NCI-H128 (cell line): ENCODE measurements around the gene EIF1AD.
"Not testable (repeated sequence)": the region's sequence is repeated elsewhere in the genome, so short reads cannot be mapped to it uniquely, and the experiment has no call there.

Source experiments
- DNase-seq: peaks from one replicate; lab custom pipeline; 2025; ENCODE audit not compliant: unreplicated experiment; lab: John Stamatoyannopoulos, UW

EIF1AD gene

GRCh38 chr11:66001942-66002647, at the start of gene EIF1AD, which contains the start of gene BANF1:
Gene EIF1AD (minus strand): TSS chr11:66002157. CDS start chr11:66000389, 1,768 bp downstream.
Gene BANF1 (plus strand): TSS chr11:66002503. CDS start chr11:66003251, 748 bp downstream.
- peak; percentile 89 for DNase-seq

- no peak for DNase-seq
Observed at GRCh38 chr11:66051371-66051765, 49.4 kb upstream of the EIF1AD start.

- no peak for DNase-seq
Observed at GRCh38 chr11:66050581-66051231, 48.7 kb upstream of the EIF1AD start.

- peak; percentile 12 for DNase-seq
Observed at GRCh38 chr11:66048547-66049323, 46.8 kb upstream of the EIF1AD start, which contains the start of gene GAL3ST3. Gene GAL3ST3 (minus strand): TSS chr11:66049161. CDS start chr11:66045415, 3,746 bp downstream.

GRCh38 chr11:66047541-66048365, 45.8 kb upstream of the EIF1AD start:
- DNase-seq, result no peak

GRCh38 chr11:66046901-66047300, 44.9 kb upstream of the EIF1AD start:
- DNase-seq, result no peak

GRCh38 chr11:66045177-66045639, 43.3 kb upstream of the EIF1AD start:
- peak; percentile 39 for DNase-seq

GRCh38 chr11:66044757-66045156, 42.8 kb upstream of the EIF1AD start:
- no peak for DNase-seq

- no peak for DNase-seq
Observed at GRCh38 chr11:66042996-66043906, 41.3 kb upstream of the EIF1AD start.

- no peak for DNase-seq
Observed at GRCh38 chr11:66042227-66042995, 40.5 kb upstream of the EIF1AD start.

GRCh38 chr11:66039765-66040164, 37.8 kb upstream of the EIF1AD start:
- DNase-seq, result no peak

- DNase-seq, result no peak
Observed at GRCh38 chr11:66037327-66037726, 35.4 kb upstream of the EIF1AD start.

GRCh38 chr11:66036334-66036710, 34.4 kb upstream of the EIF1AD start:
- DNase-seq, result no peak

GRCh38 chr11:66035653-66036333, 33.8 kb upstream of the EIF1AD start:
- no peak for DNase-seq

GRCh38 chr11:66032957-66033735, 31.2 kb upstream of the EIF1AD start:
- no peak for DNase-seq

- no peak for DNase-seq
Observed at GRCh38 chr11:66026017-66026529, 24.1 kb upstream of the EIF1AD start, which contains the start of gene CATSPER1. Gene CATSPER1 (minus strand): TSS chr11:66026479. CDS start chr11:66026379, 100 bp downstream.

GRCh38 chr11:66023186-66023440, 21.2 kb upstream of the EIF1AD start:
- DNase-seq, result not testable (repeated sequence)
